Sigmoid colon (tissue), 4 donors: ENCODE data around the gene SCN9A.

Experiments used
- EP300 ChIP-seq, 4 donors: sonication (generic); formaldehyde crosslinking; IDR thresholded peaks; one replicate each; pipeline ENCODE4 v1.6.1; 2017; ENCODE audit warnings: antibody characterized with exemption in 4 of 4
- POLR2A ChIP-seq, 2 donors: fragments of 450-650 bp; IDR thresholded peaks; one replicate each; pipeline ENCODE4 v1.6.1; 2016; ENCODE audit warnings: antibody characterized with exemption in 2 of 2, mild to moderate bottlenecking in 2 of 2, moderate library complexity in 2 of 2
- POLR2AphosphoS5 ChIP-seq, 4 donors: sonication (generic); formaldehyde crosslinking; IDR thresholded peaks; one replicate each; pipeline ENCODE4 v1.6.1; 2017; ENCODE audit warnings: antibody characterized with exemption in 4 of 4
- TF ChIP-seq, protein P1 (sequence below), 4 experiments: fragments of 450-650 bp in 3 of 4; fragments of 200-600 bp in 1 of 4; IDR thresholded peaks; one replicate each; pipeline ENCODE4 v1.5.1; 2016 to 2019; ENCODE audit warnings: antibody characterized with exemption in 4 of 4, mild to moderate bottlenecking in 3 of 4, moderate library complexity in 2 of 4

- TF ChIP-seq POLR2A (IDR thresholded peaks at IDR 0.05): no peak
- TF ChIP-seq, protein P1, sequence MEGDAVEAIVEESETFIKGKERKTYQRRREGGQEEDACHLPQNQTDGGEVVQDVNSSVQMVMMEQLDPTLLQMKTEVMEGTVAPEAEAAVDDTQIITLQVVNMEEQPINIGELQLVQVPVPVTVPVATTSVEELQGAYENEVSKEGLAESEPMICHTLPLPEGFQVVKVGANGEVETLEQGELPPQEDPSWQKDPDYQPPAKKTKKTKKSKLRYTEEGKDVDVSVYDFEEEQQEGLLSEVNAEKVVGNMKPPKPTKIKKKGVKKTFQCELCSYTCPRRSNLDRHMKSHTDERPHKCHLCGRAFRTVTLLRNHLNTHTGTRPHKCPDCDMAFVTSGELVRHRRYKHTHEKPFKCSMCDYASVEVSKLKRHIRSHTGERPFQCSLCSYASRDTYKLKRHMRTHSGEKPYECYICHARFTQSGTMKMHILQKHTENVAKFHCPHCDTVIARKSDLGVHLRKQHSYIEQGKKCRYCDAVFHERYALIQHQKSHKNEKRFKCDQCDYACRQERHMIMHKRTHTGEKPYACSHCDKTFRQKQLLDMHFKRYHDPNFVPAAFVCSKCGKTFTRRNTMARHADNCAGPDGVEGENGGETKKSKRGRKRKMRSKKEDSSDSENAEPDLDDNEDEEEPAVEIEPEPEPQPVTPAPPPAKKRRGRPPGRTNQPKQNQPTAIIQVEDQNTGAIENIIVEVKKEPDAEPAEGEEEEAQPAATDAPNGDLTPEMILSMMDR (IDR thresholded peaks at IDR 0.05): no peak
- TF ChIP-seq POLR2AphosphoS5 (IDR thresholded peaks at IDR 0.05): no peak
- no peak for TF ChIP-seq EP300 (IDR thresholded peaks at IDR 0.05)
Observed at GRCh38 chr2:166406374-166406773, 30.6 kb upstream of the SCN9A start.
